ENCODE data around the gene ASIC4. TPM values are rescaled to one million over a fixed set of nuclear protein-coding genes. Genes with fewer than 3 reads are reported as not detected.
A peak's percentile ranks its signal among the peaks of the same experiment; 100 is the strongest.

The ASIC4 gene
- total and polyA plus RNA-seq, 2 of the 13 experiments (the other 11 are each of a cell fraction or from before 2014, with no cell fraction given), result 0.03 TPM; not detected in 1

GRCh38 chr2:219570194-219570923, 56.1 kb downstream of the ASIC4 start (continued):
- no peak for TF ChIP-seq ZNF318 (CRISPR knock-in tag; IDR thresholded peaks at IDR 0.05)
- no peak for TF ChIP-seq EP300 (IDR thresholded peaks at IDR 0.05; ENCODE audit: low read depth in 2 of 2, low read length in 2 of 2)
- TF ChIP-seq EP300 (CRISPR knock-in tag; IDR thresholded peaks at IDR 0.05; ENCODE audit: borderline replicate concordance), result no peak
- no peak for TF ChIP-seq LRRFIP1 (CRISPR knock-in tag; conservative IDR thresholded peaks at IDR 0.05)
- peak; percentile 53; the same call in 1 of the 2 replicates for TF ChIP-seq ZNF607 (CRISPR knock-in tag; IDR thresholded peaks at IDR 0.05; ENCODE audit: borderline replicate concordance)
- TF ChIP-seq ZFP90 (CRISPR knock-in tag; IDR thresholded peaks at IDR 0.05; ENCODE audit: borderline replicate concordance), result no peak
- TF ChIP-seq MXI1 (IDR thresholded peaks at IDR 0.05; ENCODE audit: borderline replicate concordance, low read depth, low read length), result peak; percentile 27; the same call in 1 of the 3 replicates
- 0 out of 2 replicates have a peak, but pooled peaks have one; percentile 3 for TF ChIP-seq CBFB (CRISPR knock-in tag; IDR thresholded peaks at IDR 0.05)
- TF ChIP-seq FOXM1 (CRISPR knock-in tag; IDR thresholded peaks at IDR 0.05), result no peak
- no peak; the same call in 1 of the 2 replicates for TF ChIP-seq ZNF280B (CRISPR knock-in tag; IDR thresholded peaks at IDR 0.05; ENCODE audit: borderline replicate concordance)
- peak; percentile 2; the same call in 1 of the 2 replicates for TF ChIP-seq HDAC2 (CRISPR knock-in tag; IDR thresholded peaks at IDR 0.05)
- TF ChIP-seq PHF20 (CRISPR knock-in tag; IDR thresholded peaks at IDR 0.05), result no peak
- TF ChIP-seq ZNF790 (CRISPR knock-in tag; IDR thresholded peaks at IDR 0.05; ENCODE audit: borderline replicate concordance), result peak; percentile 70; the same call in 1 of the 2 replicates
- no peak for TF ChIP-seq SUZ12 (IDR thresholded peaks at IDR 0.05; ENCODE audit: low read depth, low read length)
- TF ChIP-seq POLR2G (IDR thresholded peaks at IDR 0.05; ENCODE audit: low read depth, low read length), result peak; percentile 61; the same call in 1 of the 2 replicates
- TF ChIP-seq HCFC1 (IDR thresholded peaks at IDR 0.05; ENCODE audit: low read depth, low read length), result no peak
- no peak for TF ChIP-seq ZNF572 (CRISPR knock-in tag; IDR thresholded peaks at IDR 0.05)

Measured in HepG2 (cell line).